Germinal center (tissue), 1 donor: ENCODE measurements around the gene KCNQ5.
A peak's percentile ranks its signal among the peaks of the same experiment; 100 is the strongest.
"Not testable (repeated sequence)": the region's sequence is repeated elsewhere in the genome, so short reads cannot be mapped to it uniquely, and the experiment has no call there.

Experiments
- DNase-seq: peaks from one replicate; pipeline ENCODE4 v3.0.0; 2012; ENCODE audit warnings: mixed read lengths, low spot score

The KCNQ5 gene

GRCh38 chr6:72621291-72622093, at the start of gene KCNQ5:
KCNQ5 (plus strand) TSS chr6:72622064.
- DNase-seq: peak; percentile 36

GRCh38 chr6:72579865-72580264, 42.0 kb upstream of the KCNQ5 start:
- DNase-seq: no peak

- peak; percentile 7 for DNase-seq
Measured at GRCh38 chr6:72580281-72580940, 41.5 kb upstream of the KCNQ5 start.

- DNase-seq: not testable (repeated sequence)
Measured at GRCh38 chr6:72580950-72581349, 40.9 kb upstream of the KCNQ5 start.

- DNase-seq: no peak
Measured at GRCh38 chr6:72588155-72588554, 33.7 kb upstream of the KCNQ5 start.

- DNase-seq: no peak
Measured at GRCh38 chr6:72589096-72589495, 32.8 kb upstream of the KCNQ5 start.

- no peak for DNase-seq
Measured at GRCh38 chr6:72595812-72596211, 26.1 kb upstream of the KCNQ5 start.

- DNase-seq: peak; percentile 29
Measured at GRCh38 chr6:72616406-72617015, 5.4 kb upstream of the KCNQ5 start.

GRCh38 chr6:72617721-72618120, 4.1 kb upstream of the KCNQ5 start:
- no peak for DNase-seq

- DNase-seq: peak; percentile 72
Measured at GRCh38 chr6:72619883-72620696, 1.8 kb upstream of the KCNQ5 start.

GRCh38 chr6:72620871-72621290, 983 bp upstream of the KCNQ5 start:
- DNase-seq: peak; percentile 36

GRCh38 chr6:72622094-72622940, 453 bp downstream of the KCNQ5 start:
- DNase-seq: peak; percentile 80

GRCh38 chr6:72623808-72624207, 1.9 kb downstream of the KCNQ5 start:
- DNase-seq: no peak

GRCh38 chr6:72624557-72625160, 2.8 kb downstream of the KCNQ5 start:
- peak; percentile 47 for DNase-seq

- no peak for DNase-seq
Measured at GRCh38 chr6:72626126-72626525, 4.3 kb downstream of the KCNQ5 start.

GRCh38 chr6:72627539-72627938, 5.7 kb downstream of the KCNQ5 start:
- no peak for DNase-seq

- no peak for DNase-seq
Measured at GRCh38 chr6:72631480-72631879, 9.6 kb downstream of the KCNQ5 start.

- no peak for DNase-seq
Measured at GRCh38 chr6:72635636-72636035, 13.8 kb downstream of the KCNQ5 start.

GRCh38 chr6:72636215-72636614, 14.4 kb downstream of the KCNQ5 start:
- no peak for DNase-seq

GRCh38 chr6:72636786-72637185, 14.9 kb downstream of the KCNQ5 start:
- DNase-seq: no peak
